Measurements from ENCODE around the gene NUDT1.

Gene NUDT1

GRCh38 chr7:2231992-2232765 lies 9.8 kb upstream of the NUDT1 start:
- peak; percentile 52 for DNase-seq (ENCODE audit: extremely low read depth, insufficient read length)
- Histone ChIP-seq H3K4me3 (replicated peaks; ENCODE audit: low read depth, low read length) (peak overlapping the region; percentile 85), H3K27me3 (replicated peaks; ENCODE audit: control insufficient read depth, insufficient read depth, low read length) (no peaks in the 10 kb centered on the region), H3K36me3 (ENCODE audit: control insufficient read depth, insufficient read depth, low read length) (peaks cover 25% of the 10 kb centered on the region)
- no peak for TF ChIP-seq CTCF (IDR thresholded peaks at IDR 0.05; ENCODE audit: insufficient read depth, low read length, poor library complexity, severe bottlenecking)

- Histone ChIP-seq H3K4me3 (replicated peaks; ENCODE audit: low read depth, low read length) (peak within 1 kb of the TSS; percentile 85), H3K27me3 (replicated peaks; ENCODE audit: control insufficient read depth, insufficient read depth, low read length) (no peaks in the 10 kb centered on the region), H3K36me3 (ENCODE audit: control insufficient read depth, insufficient read depth, low read length) (peaks cover 21% of the 10 kb centered on the region)
- no peak for TF ChIP-seq CTCF (IDR thresholded peaks at IDR 0.05; ENCODE audit: insufficient read depth, low read length, poor library complexity, severe bottlenecking)
- peak; percentile 90 for DNase-seq (ENCODE audit: extremely low read depth, insufficient read length)
Observed at GRCh38 chr7:2232766-2233520, 9.1 kb upstream of the NUDT1 start, which contains the start of gene MAD1L1. MAD1L1 (minus strand) TSS chr7:2232945; CDS start chr7:2230133, 2,812 bp downstream.

- no peak for DNase-seq (ENCODE audit: extremely low read depth, insufficient read length)
- Histone ChIP-seq H3K4me3 (replicated peaks; ENCODE audit: low read depth, low read length) (no peak overlapping the region), H3K27me3 (replicated peaks; ENCODE audit: control insufficient read depth, insufficient read depth, low read length) (no peaks in the 10 kb centered on the region), H3K36me3 (ENCODE audit: control insufficient read depth, insufficient read depth, low read length) (peaks cover 21% of the 10 kb centered on the region)
- TF ChIP-seq CTCF (IDR thresholded peaks at IDR 0.05; ENCODE audit: insufficient read depth, low read length, poor library complexity, severe bottlenecking), result no peak
Observed at GRCh38 chr7:2233926-2234325, 8.1 kb upstream of the NUDT1 start.

- DNase-seq (ENCODE audit: extremely low read depth, insufficient read length), result peak; percentile 84
- TF ChIP-seq CTCF (IDR thresholded peaks at IDR 0.05; ENCODE audit: insufficient read depth, low read length, poor library complexity, severe bottlenecking), result no peak
- H3K36me3 ChIP-seq (ENCODE audit: control insufficient read depth, insufficient read depth, low read length), result peaks cover 18% of the 10 kb centered on the region
- H3K27me3 ChIP-seq (replicated peaks; ENCODE audit: control insufficient read depth, insufficient read depth, low read length), result no peaks in the 10 kb centered on the region
- H3K4me3 ChIP-seq (replicated peaks; ENCODE audit: low read depth, low read length), result no peak overlapping the region
Observed at GRCh38 chr7:2237109-2237602, 4.9 kb upstream of the NUDT1 start.

GRCh38 chr7:2239242-2239641 lies 2.8 kb upstream of the NUDT1 start:
- H3K36me3 ChIP-seq (ENCODE audit: control insufficient read depth, insufficient read depth, low read length), result peaks cover 18% of the 10 kb centered on the region
- no peak for DNase-seq (ENCODE audit: extremely low read depth, insufficient read length)
- H3K27me3 ChIP-seq (replicated peaks; ENCODE audit: control insufficient read depth, insufficient read depth, low read length), result no peaks in the 10 kb centered on the region
- no peak overlapping the region for H3K4me3 ChIP-seq (replicated peaks; ENCODE audit: low read depth, low read length)
- no peak for TF ChIP-seq CTCF (IDR thresholded peaks at IDR 0.05; ENCODE audit: insufficient read depth, low read length, poor library complexity, severe bottlenecking)
